ENCODE data around the gene ARHGAP24.

The ARHGAP24 gene

GRCh38 chr4:85798012-85798770 is 323.2 kb downstream of the ARHGAP24 start:
- DNase-seq (ENCODE audit: low read depth): no peak
- TF ChIP-seq CTCF (conservative IDR thresholded peaks at IDR 0.05; ENCODE audit: control insufficient read depth, insufficient read depth, low read depth, low read length): no peak
- H3K4me3 ChIP-seq (ENCODE audit: control insufficient read depth, low read depth, low read length): no peak overlapping the region

- DNase-seq (ENCODE audit: low read depth): no peak
- no peak for TF ChIP-seq CTCF (conservative IDR thresholded peaks at IDR 0.05; ENCODE audit: control insufficient read depth, insufficient read depth, low read depth, low read length)
- no peak overlapping the region for H3K4me3 ChIP-seq (ENCODE audit: control insufficient read depth, low read depth, low read length)
Observed at GRCh38 chr4:85803856-85804255, 328.9 kb downstream of the ARHGAP24 start.

GRCh38 chr4:85805891-85806290 is 330.9 kb downstream of the ARHGAP24 start:
- H3K4me3 ChIP-seq (ENCODE audit: control insufficient read depth, low read depth, low read length): no peak overlapping the region
- TF ChIP-seq CTCF (conservative IDR thresholded peaks at IDR 0.05; ENCODE audit: control insufficient read depth, insufficient read depth, low read depth, low read length): no peak
- DNase-seq (ENCODE audit: low read depth): no peak

GRCh38 chr4:85806334-85806733 is 331.4 kb downstream of the ARHGAP24 start:
- no peak for TF ChIP-seq CTCF (conservative IDR thresholded peaks at IDR 0.05; ENCODE audit: control insufficient read depth, insufficient read depth, low read depth, low read length)
- H3K4me3 ChIP-seq (ENCODE audit: control insufficient read depth, low read depth, low read length): no peak overlapping the region
- DNase-seq (ENCODE audit: low read depth): no peak

GRCh38 chr4:85807247-85807950 is 332.4 kb downstream of the ARHGAP24 start:
- peak; percentile 95 for DNase-seq (ENCODE audit: low read depth)
- TF ChIP-seq CTCF (conservative IDR thresholded peaks at IDR 0.05; ENCODE audit: control insufficient read depth, insufficient read depth, low read depth, low read length): no peak
- no peak overlapping the region for H3K4me3 ChIP-seq (ENCODE audit: control insufficient read depth, low read depth, low read length)

GRCh38 chr4:85808104-85808503 is 333.2 kb downstream of the ARHGAP24 start:
- no peak overlapping the region for H3K4me3 ChIP-seq (ENCODE audit: control insufficient read depth, low read depth, low read length)
- no peak for DNase-seq (ENCODE audit: low read depth)
- TF ChIP-seq CTCF (conservative IDR thresholded peaks at IDR 0.05; ENCODE audit: control insufficient read depth, insufficient read depth, low read depth, low read length): no peak
